ENCODE results near the gene DNAI4. TPM values are rescaled to one million over a fixed set of nuclear protein-coding genes. Genes with fewer than 3 reads are reported as not detected.
"Not testable (repeated sequence)": the region's sequence is repeated elsewhere in the genome, so short reads cannot be mapped to it uniquely, and the experiment has no call there.

Gene DNAI4, protein sequence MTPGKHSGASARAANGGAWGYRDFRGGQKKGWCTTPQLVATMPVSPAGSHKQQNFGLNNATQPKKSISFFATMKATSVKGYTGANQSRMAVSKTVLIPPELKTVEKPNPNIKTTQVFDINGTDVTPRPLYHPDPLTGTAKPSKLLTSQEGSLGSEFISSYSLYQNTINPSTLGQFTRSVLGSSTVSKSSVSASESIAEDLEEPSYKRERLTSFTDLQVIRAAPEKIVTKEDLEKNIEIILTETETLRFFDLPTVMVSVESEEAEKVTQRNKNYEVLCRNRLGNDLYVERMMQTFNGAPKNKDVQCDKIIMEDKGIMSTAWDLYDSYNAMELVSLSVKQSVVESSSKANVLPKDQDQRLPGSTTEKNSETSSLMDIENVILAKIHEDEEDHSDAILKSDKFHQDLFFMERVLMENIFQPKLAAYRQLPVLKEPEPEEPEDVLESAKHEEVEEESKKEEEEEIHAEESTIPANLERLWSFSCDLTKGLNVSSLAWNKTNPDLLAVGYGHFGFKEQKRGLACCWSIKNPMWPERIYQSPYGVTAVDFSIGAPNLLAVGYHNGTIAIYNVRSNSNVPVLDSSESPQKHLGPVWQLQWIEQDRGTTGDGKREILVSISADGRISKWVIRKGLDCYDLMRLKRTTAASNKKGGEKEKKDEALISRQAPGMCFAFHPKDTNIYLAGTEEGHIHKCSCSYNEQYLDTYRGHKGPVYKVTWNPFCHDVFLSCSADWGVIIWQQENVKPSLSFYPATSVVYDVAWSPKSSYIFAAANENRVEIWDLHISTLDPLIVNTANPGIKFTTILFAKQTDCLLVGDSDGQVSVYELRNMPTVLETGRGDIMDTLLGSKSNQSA
- 10 to 100 TPM; 10.7 to 26.0 (median 20.5) TPM for total RNA-seq

- peaks cover 18 to 28% of the 10 kb centered on the region in 2 donors for H3K4me1 ChIP-seq
- peak; percentile 98 for DNase-seq
- no peaks in the 10 kb centered on the region for H3K9me3 ChIP-seq
- no peaks in the 10 kb centered on the region for H3K27me3 ChIP-seq
- intact Hi-C loops (cut with DNase I), result no loop called here
- 0 to 1% methylated on average over 30 to 42 of the region's 64 CpGs for WGBS, 2 donors
- no peaks in the 10 kb centered on the region for H3K36me3 ChIP-seq
- H3K27ac ChIP-seq, result peak within 1 kb of the TSS; percentile 78 to 90 (median 86)
- TF ChIP-seq POLR2A (IDR thresholded peaks at IDR 0.05) (peak in 1 of 2 donors; percentile 80), CTCF (IDR thresholded peaks at IDR 0.05) (peak in 4 of 6 experiments; percentile 10 to 55 (median 38))
- peak within 1 kb of the TSS; percentile 63 to 95 (median 69) for H3K4me3 ChIP-seq (replicated peaks in 1 of 3)
Observed at GRCh38 chr1:66924756-66925557, at the start of gene DNAI4, which contains the start of gene MIER1. TSS of gene DNAI4 (minus strand) at chr1:66924856. CDS start at chr1:66924831, 25 bp downstream. TSS of gene MIER1 (plus strand) at chr1:66924990. CDS start at chr1:66925029, 39 bp downstream.

GRCh38 chr1:66968574-66968973 lies 43.9 kb upstream of the DNAI4 start:
- Histone ChIP-seq H3K9me3 (no peaks in the 10 kb centered on the region), H3K4me3 (replicated peaks in 1 of 3) (no peak overlapping the region), H3K27me3 (no peaks in the 10 kb centered on the region), H3K27ac (no peak overlapping the region), H3K36me3 (peaks cover 14 to 28% of the 10 kb centered on the region in 2 donors), H3K4me1 (no peaks in the 10 kb centered on the region)
- DNase-seq, result no peak
- intact Hi-C loops (cut with DNase I), result no loop called here
- WGBS, 2 donors, result 80 to 94% methylated on average over 3 of the region's 3 CpGs
- no peak for TF ChIP-seq POLR2A (IDR thresholded peaks at IDR 0.05)
- no peak for TF ChIP-seq CTCF (IDR thresholded peaks at IDR 0.05)

- H3K4me3 ChIP-seq (replicated peaks in 1 of 3); intact Hi-C loops (cut with DNase I); DNase-seq; H3K27me3 ChIP-seq; H3K4me1 ChIP-seq; H3K27ac ChIP-seq; H3K9me3 ChIP-seq: not testable (repeated sequence)
- peaks cover 14 to 26% of the 10 kb centered on the region in 2 donors for H3K36me3 ChIP-seq
- WGBS, 2 donors, result 97% methylated on average over 7 of the region's 7 CpGs
Observed at GRCh38 chr1:66966188-66966873, 41.7 kb upstream of the DNAI4 start.

DNA sequence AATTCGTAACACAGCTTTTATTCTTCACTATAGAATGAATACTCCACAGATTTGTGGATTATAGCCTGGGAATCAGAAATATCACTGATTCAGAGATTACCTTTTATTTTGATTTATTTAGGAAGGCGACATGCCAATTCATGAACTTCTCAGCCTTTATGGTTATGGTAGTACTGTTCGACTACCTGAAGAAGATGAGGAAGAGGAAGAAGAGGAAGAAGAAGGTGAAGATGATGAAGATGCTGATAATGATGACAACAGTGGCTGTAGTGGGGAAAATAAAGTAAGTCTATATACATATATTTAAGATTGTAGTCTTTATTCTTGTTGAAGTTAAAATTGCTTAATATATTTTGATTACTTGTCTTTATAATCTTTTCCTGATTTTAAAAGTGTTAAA lies 33.3 kb upstream of the DNAI4 start:
- no peak overlapping the region for H3K4me3 ChIP-seq (replicated peaks in 1 of 3)
- peaks cover 3 to 8% of the 10 kb centered on the region in 2 donors for H3K4me1 ChIP-seq
- TF ChIP-seq POLR2A (IDR thresholded peaks at IDR 0.05), result no peak
- TF ChIP-seq CTCF (IDR thresholded peaks at IDR 0.05), result no peak
- WGBS, 2 donors, result 95 to 98% methylated on average over 3 of the region's 3 CpGs
- peaks cover 10 to 13% of the 10 kb centered on the region in 2 donors for H3K36me3 ChIP-seq
- DNase-seq, result no peak
- H3K27ac ChIP-seq, result no peak overlapping the region
- no peaks in the 10 kb centered on the region for H3K9me3 ChIP-seq
- intact Hi-C loops (cut with DNase I), result no loop called here
- H3K27me3 ChIP-seq, result no peaks in the 10 kb centered on the region
